ENCODE data around the gene SPDYA.

Gene SPDYA

GRCh38 chr2:28833740-28834470 lies 23.3 kb downstream of the SPDYA start:
- DNase-seq, result no peak

GRCh38 chr2:28835781-28836180 lies 25.1 kb downstream of the SPDYA start:
- DNase-seq, result no peak

GRCh38 chr2:28838971-28839370 lies 28.3 kb downstream of the SPDYA start:
- DNase-seq, result no peak

- no peak for DNase-seq
Measured at GRCh38 chr2:28842042-28842441, 31.4 kb downstream of the SPDYA start.

- no peak for DNase-seq
Measured at GRCh38 chr2:28855193-28855592, 44.6 kb downstream of the SPDYA start.

- DNase-seq, result no peak
Measured at GRCh38 chr2:28855977-28856376, 45.3 kb downstream of the SPDYA start.

GRCh38 chr2:28868611-28869010 lies 58.0 kb downstream of the SPDYA start:
- DNase-seq, result no peak

- DNase-seq, result no peak
Measured at GRCh38 chr2:28869494-28870145, 59.0 kb downstream of the SPDYA start.

- DNase-seq, result peak; percentile 98
Measured at GRCh38 chr2:28870146-28870891, 59.7 kb downstream of the SPDYA start, which contains the start of gene TRMT61B. Gene TRMT61B, minus strand, starts transcription at chr2:28870309. Its CDS starts 32 bp downstream, at chr2:28870277.

GRCh38 chr2:28871620-28872019 lies 61.0 kb downstream of the SPDYA start:
- DNase-seq, result no peak

GRCh38 chr2:28880193-28880592 lies 69.6 kb downstream of the SPDYA start:
- DNase-seq, result no peak

GRCh38 chr2:28893488-28893887 lies 82.9 kb downstream of the SPDYA start:
- no peak for DNase-seq

- peak; percentile 99 for DNase-seq
Measured at GRCh38 chr2:28894470-28895188, 84.0 kb downstream of the SPDYA start, which contains the start of gene WDR43. Gene WDR43, plus strand, starts transcription at chr2:28894667. Its CDS starts 32 bp downstream, at chr2:28894699.

- DNase-seq, result peak; percentile 53
Measured at GRCh38 chr2:28895189-28895893, 84.7 kb downstream of the SPDYA start.

GRCh38 chr2:28896906-28897305 lies 86.3 kb downstream of the SPDYA start:
- DNase-seq, result no peak

- DNase-seq, result no peak
Measured at GRCh38 chr2:28898048-28898447, 87.4 kb downstream of the SPDYA start.
